Inflammatory macrophage (primary cell): ENCODE measurements around the gene TMEM170B.
"Not testable (repeated sequence)": the region's sequence is repeated elsewhere in the genome, so short reads cannot be mapped to it uniquely, and the experiment has no call there.

Experiments used
- DNase-seq, 2 donors: peaks; one replicate each; pipeline ENCODE4 v3.0.0-alpha.2; 2020 to 2022

Gene TMEM170B

GRCh38 chr6:11528996-11529395 is 8.6 kb upstream of the TMEM170B start:
- DNase-seq: peak in 1 of 2 donors; percentile 15

- DNase-seq: no peak
Observed at GRCh38 chr6:11532097-11532496, 5.5 kb upstream of the TMEM170B start.

GRCh38 chr6:11534561-11534960 is 3.0 kb upstream of the TMEM170B start:
- DNase-seq: no peak

- peak; percentile 37 to 70 for DNase-seq
Observed at GRCh38 chr6:11535801-11536230, 1.7 kb upstream of the TMEM170B start.

- DNase-seq: no peak
Observed at GRCh38 chr6:11536795-11537194, 754 bp upstream of the TMEM170B start.

GRCh38 chr6:11538052-11538818 is 686 bp downstream of the TMEM170B start:
- DNase-seq: no peak

- peak in 1 of 2 donors; percentile 30 for DNase-seq
Observed at GRCh38 chr6:11538819-11539468, 1.4 kb downstream of the TMEM170B start.

- DNase-seq: peak in 1 of 2 donors; percentile 51
Observed at GRCh38 chr6:11542863-11543262, 5.3 kb downstream of the TMEM170B start.

GRCh38 chr6:11543919-11544518 is 6.5 kb downstream of the TMEM170B start:
- no peak for DNase-seq

GRCh38 chr6:11547846-11548245 is 10.3 kb downstream of the TMEM170B start:
- DNase-seq: peak in 1 of 2 donors; percentile 55

GRCh38 chr6:11548578-11548977 is 11.0 kb downstream of the TMEM170B start:
- not testable (repeated sequence) for DNase-seq

GRCh38 chr6:11551053-11551452 is 13.5 kb downstream of the TMEM170B start:
- no peak for DNase-seq

GRCh38 chr6:11552442-11552841 is 14.9 kb downstream of the TMEM170B start:
- DNase-seq: peak; percentile 69 to 82

- DNase-seq: no peak
Observed at GRCh38 chr6:11553824-11554223, 16.3 kb downstream of the TMEM170B start.

- no peak for DNase-seq
Observed at GRCh38 chr6:11556309-11556708, 18.8 kb downstream of the TMEM170B start.

- peak in 1 of 2 donors; percentile 23 for DNase-seq
Observed at GRCh38 chr6:11563793-11564192, 26.2 kb downstream of the TMEM170B start.

GRCh38 chr6:11566609-11567008 is 29.1 kb downstream of the TMEM170B start:
- DNase-seq: no peak

- DNase-seq: no peak
Observed at GRCh38 chr6:11571073-11571472, 33.5 kb downstream of the TMEM170B start.

GRCh38 chr6:11575408-11576033 is 38.0 kb downstream of the TMEM170B start:
- peak; percentile 85 to 86 for DNase-seq

- peak in 1 of 2 donors; percentile 83 for DNase-seq
Observed at GRCh38 chr6:11580686-11581405, 43.3 kb downstream of the TMEM170B start.

- DNase-seq: no peak
Observed at GRCh38 chr6:11584244-11584643, 46.7 kb downstream of the TMEM170B start.

- peak; percentile 59 to 64 for DNase-seq
Observed at GRCh38 chr6:11585426-11586016, 48.0 kb downstream of the TMEM170B start.
